ENCODE measurements around the gene SCP2D1.

Gene SCP2D1

GRCh38 chr20:18852318-18852717 is 38.7 kb downstream of the SCP2D1 start:
- Histone ChIP-seq H3K27ac (ENCODE audit: low read depth, low read length) (no peak overlapping the region), H3K4me3 (ENCODE audit: low read length) (no peak overlapping the region), H3K27me3 (ENCODE audit: control insufficient read depth, low read length) (no peaks in the 10 kb centered on the region; the same call in 1 of the 2 replicates), H3K9me2 (replicated peaks; ENCODE audit: control insufficient read depth, low read length) (no peaks in the 10 kb centered on the region), H4K20me1 (ENCODE audit: control insufficient read depth, insufficient read depth, low read depth, low read length) (no peaks in the 10 kb centered on the region), H3K4me2 (ENCODE audit: low read length) (no peak overlapping the region), H3K79me2 (ENCODE audit: control insufficient read depth, low read length) (no peaks in the 10 kb centered on the region), H3K9me3 (ENCODE audit: control insufficient read depth, insufficient read depth, low read length) (no peaks in the 10 kb centered on the region), H3K36me3 (ENCODE audit: control insufficient read depth, low read length) (no peaks in the 10 kb centered on the region), H3F3A (ENCODE audit: control insufficient read depth, insufficient read depth) (no peaks in the 10 kb centered on the region), H3K4me1 (ENCODE audit: control insufficient read depth, low read length) (no peaks in the 10 kb centered on the region)
- TF ChIP-seq EZH2phosphoT487 (IDR thresholded peaks at IDR 0.05; ENCODE audit: borderline replicate concordance, low read length) = no peak
- TF ChIP-seq, protein P1, sequence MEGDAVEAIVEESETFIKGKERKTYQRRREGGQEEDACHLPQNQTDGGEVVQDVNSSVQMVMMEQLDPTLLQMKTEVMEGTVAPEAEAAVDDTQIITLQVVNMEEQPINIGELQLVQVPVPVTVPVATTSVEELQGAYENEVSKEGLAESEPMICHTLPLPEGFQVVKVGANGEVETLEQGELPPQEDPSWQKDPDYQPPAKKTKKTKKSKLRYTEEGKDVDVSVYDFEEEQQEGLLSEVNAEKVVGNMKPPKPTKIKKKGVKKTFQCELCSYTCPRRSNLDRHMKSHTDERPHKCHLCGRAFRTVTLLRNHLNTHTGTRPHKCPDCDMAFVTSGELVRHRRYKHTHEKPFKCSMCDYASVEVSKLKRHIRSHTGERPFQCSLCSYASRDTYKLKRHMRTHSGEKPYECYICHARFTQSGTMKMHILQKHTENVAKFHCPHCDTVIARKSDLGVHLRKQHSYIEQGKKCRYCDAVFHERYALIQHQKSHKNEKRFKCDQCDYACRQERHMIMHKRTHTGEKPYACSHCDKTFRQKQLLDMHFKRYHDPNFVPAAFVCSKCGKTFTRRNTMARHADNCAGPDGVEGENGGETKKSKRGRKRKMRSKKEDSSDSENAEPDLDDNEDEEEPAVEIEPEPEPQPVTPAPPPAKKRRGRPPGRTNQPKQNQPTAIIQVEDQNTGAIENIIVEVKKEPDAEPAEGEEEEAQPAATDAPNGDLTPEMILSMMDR (IDR thresholded peaks at IDR 0.05; ENCODE audit: low read depth, low read length, poor library complexity, severe bottlenecking) = no peak

- Histone ChIP-seq H3K36me3 (ENCODE audit: control insufficient read depth, low read length) (no peaks in the 10 kb centered on the region), H3K9me2 (replicated peaks; ENCODE audit: control insufficient read depth, low read length) (no peaks in the 10 kb centered on the region), H3K27me3 (ENCODE audit: control insufficient read depth, low read length) (no peaks in the 10 kb centered on the region; the same call in 1 of the 2 replicates), H3K9me3 (ENCODE audit: control insufficient read depth, insufficient read depth, low read length) (no peaks in the 10 kb centered on the region), H3F3A (ENCODE audit: control insufficient read depth, insufficient read depth) (no peaks in the 10 kb centered on the region), H3K79me2 (ENCODE audit: control insufficient read depth, low read length) (no peaks in the 10 kb centered on the region), H3K4me3 (ENCODE audit: low read length) (no peak overlapping the region), H3K4me2 (ENCODE audit: low read length) (no peak overlapping the region), H3K27ac (ENCODE audit: low read depth, low read length) (no peak overlapping the region), H4K20me1 (ENCODE audit: control insufficient read depth, insufficient read depth, low read depth, low read length) (no peaks in the 10 kb centered on the region), H3K4me1 (ENCODE audit: control insufficient read depth, low read length) (no peaks in the 10 kb centered on the region)
- TF ChIP-seq, protein P1 (IDR thresholded peaks at IDR 0.05; ENCODE audit: low read depth, low read length, poor library complexity, severe bottlenecking) = no peak
- no peak for TF ChIP-seq EZH2phosphoT487 (IDR thresholded peaks at IDR 0.05; ENCODE audit: borderline replicate concordance, low read length)
Observed at GRCh38 chr20:18853216-18853615, 39.6 kb downstream of the SCP2D1 start.

- H3K36me3 ChIP-seq (ENCODE audit: control insufficient read depth, low read length) = no peaks in the 10 kb centered on the region
- no peak overlapping the region for H3K4me2 ChIP-seq (ENCODE audit: low read length)
- TF ChIP-seq, protein P1 (IDR thresholded peaks at IDR 0.05; ENCODE audit: low read depth, low read length, poor library complexity, severe bottlenecking) = no peak
- no peak for TF ChIP-seq EZH2phosphoT487 (IDR thresholded peaks at IDR 0.05; ENCODE audit: borderline replicate concordance, low read length)
- no peaks in the 10 kb centered on the region for H3K9me2 ChIP-seq (replicated peaks; ENCODE audit: control insufficient read depth, low read length)
- H3K4me3 ChIP-seq (ENCODE audit: low read length) = no peak overlapping the region
- H3K27ac ChIP-seq (ENCODE audit: low read depth, low read length) = no peak overlapping the region
- H3K9me3 ChIP-seq (ENCODE audit: control insufficient read depth, insufficient read depth, low read length) = no peaks in the 10 kb centered on the region
- no peaks in the 10 kb centered on the region for H3K4me1 ChIP-seq (ENCODE audit: control insufficient read depth, low read length)
- no peaks in the 10 kb centered on the region for H3K79me2 ChIP-seq (ENCODE audit: control insufficient read depth, low read length)
- no peaks in the 10 kb centered on the region for H3F3A ChIP-seq (ENCODE audit: control insufficient read depth, insufficient read depth)
- H3K27me3 ChIP-seq (ENCODE audit: control insufficient read depth, low read length) = no peaks in the 10 kb centered on the region; the same call in 1 of the 2 replicates
- H4K20me1 ChIP-seq (ENCODE audit: control insufficient read depth, insufficient read depth, low read depth, low read length) = no peaks in the 10 kb centered on the region
Observed at GRCh38 chr20:18853946-18854646, 40.5 kb downstream of the SCP2D1 start.

Data from DOHH2 (cell line).